HFFc6 (cell line): ENCODE results near the gene PANK1. TPM values are rescaled to one million over a fixed set of nuclear protein-coding genes. Genes with fewer than 3 reads are reported as not detected.

ENCODE experiments used
- DNase-seq: peaks from one replicate; pipeline ENCODE4 v3.0.0-alpha.2; 2018
- H3K27ac Mint-ChIP-seq: 2 replicates; pipeline ENCODE4 v1.8.0; 2020; ENCODE audit warnings: mild to moderate bottlenecking, mixed read lengths
- H3K27me3 Mint-ChIP-seq: 2 replicates; pipeline ENCODE4 v1.8.0; 2021; ENCODE audit warnings: mild to moderate bottlenecking, moderate library complexity, mixed read lengths; ENCODE audit not compliant: insufficient read depth
- H3K36me3 Mint-ChIP-seq: 2 replicates; pipeline ENCODE4 v1.8.0; 2021; ENCODE audit warnings: low read depth, mixed read lengths
- H3K4me1 Mint-ChIP-seq: 2 replicates; pipeline ENCODE4 v1.8.0; 2020; ENCODE audit warnings: low read depth, mixed read lengths
- H3K4me3 Mint-ChIP-seq: 2 replicates; pipeline ENCODE4 v1.8.0; 2020; ENCODE audit warnings: mild to moderate bottlenecking, moderate library complexity, mixed read lengths
- H3K9me3 Mint-ChIP-seq: 2 replicates; pipeline ENCODE4 v1.8.0; 2020; ENCODE audit warnings: mild to moderate bottlenecking, mixed read lengths
- CTCF ChIP-seq: fragments of 200-600 bp; sonication (generic); IDR thresholded peaks from 2 replicates; pipeline ENCODE4 v1.5.0; 2021; ENCODE audit warnings: antibody characterized with exemption, mild to moderate bottlenecking
- long read RNA-seq: library from polyadenylated mRNA; unstranded; transcript quantifications from one replicate; pipeline ENCODE4 v2.0.0, GENCODE V29; 2019
- total RNA-seq, 6 experiments: library from RNA; stranded (reverse); fragmentation: NEBNext Ultra II Directional; extraction: Animal tissue kit (Norgen Biotek cat#: 25700); gene quantifications; 2 replicates in 1 of 6; 3 replicates in 5 of 6; pipeline ENCODE4 v1.2.3, GENCODE V29; 2021

Gene PANK1
- total RNA-seq, result 1 to 10 TPM; 3.8 to 4.7 (median 4.3) TPM
- long read RNA-seq, partial matches to known transcripts, result 0 of 1 reads
- long read RNA-seq, other reads (novel, unspliced or antisense), result 1 of 1 reads

DNA sequence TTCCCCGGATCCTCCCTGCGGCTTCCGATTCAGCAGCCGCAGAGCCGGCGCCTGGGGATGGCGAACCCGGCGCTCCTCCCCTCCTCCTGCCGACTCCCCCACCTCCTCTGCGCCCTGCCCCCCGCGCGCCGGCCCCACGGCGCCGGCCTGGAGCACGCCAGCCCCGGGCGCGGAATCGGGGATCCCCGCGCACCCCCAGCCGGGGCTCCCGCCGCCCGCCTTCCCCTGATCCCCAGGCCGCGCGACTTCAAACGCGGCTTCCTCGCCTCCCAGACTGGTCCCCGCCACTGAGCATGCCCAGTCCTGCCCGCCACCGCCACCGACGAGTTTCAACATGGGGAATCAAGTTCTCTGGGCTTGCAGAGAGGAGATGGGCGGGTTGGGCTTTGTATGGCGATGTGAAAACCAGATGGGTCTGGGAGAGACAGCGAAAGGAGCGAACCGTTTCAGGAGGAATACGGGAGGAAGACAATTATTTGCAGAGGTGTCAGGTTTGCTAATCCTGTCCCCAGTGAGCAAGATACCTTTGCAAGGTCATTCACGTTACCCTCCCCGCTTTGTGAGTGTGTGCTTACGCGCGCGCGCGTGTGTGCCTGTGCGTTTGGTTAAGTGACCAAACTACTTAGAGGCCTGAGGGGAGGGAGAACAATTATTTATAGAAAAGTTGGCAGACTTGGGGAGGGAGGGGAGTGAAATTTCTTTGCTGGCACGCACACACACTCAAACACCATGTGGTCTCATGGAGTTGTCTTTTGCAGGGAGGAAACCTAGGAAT lies at the start of gene PANK1:
Gene PANK1, minus strand, starts transcription at position 276 of the 775 bp plus-strand sequence. CDS start 351 bp downstream, outside the sequence.
- TF ChIP-seq CTCF, result no peak
- Mint-ChIP-seq H3K27me3 (peaks cover 3% of the 10 kb centered on the region), H3K9me3 (peaks cover 6% of the 10 kb centered on the region; the same call in 1 of the 2 replicates), H3K4me3 (no peak within 1 kb of the TSS; the same call in 1 of the 2 replicates), H3K27ac (peak within 1 kb of the TSS; percentile 79), H3K4me1 (peaks cover 10% of the 10 kb centered on the region), H3K36me3 (no peaks in the 10 kb centered on the region)
- DNase-seq, result peak; percentile 73

- TF ChIP-seq CTCF, result no peak
- no peak for DNase-seq
- Mint-ChIP-seq H3K4me3 (no peak overlapping the region), H3K36me3 (no peaks in the 10 kb centered on the region), H3K27me3 (no peaks in the 10 kb centered on the region), H3K4me1 (no peaks in the 10 kb centered on the region), H3K9me3 (no peaks in the 10 kb centered on the region), H3K27ac (no peak overlapping the region)
These were observed 48.1 kb upstream of the PANK1 start for GRCh38 chr10:89693176-89693575.

DNA sequence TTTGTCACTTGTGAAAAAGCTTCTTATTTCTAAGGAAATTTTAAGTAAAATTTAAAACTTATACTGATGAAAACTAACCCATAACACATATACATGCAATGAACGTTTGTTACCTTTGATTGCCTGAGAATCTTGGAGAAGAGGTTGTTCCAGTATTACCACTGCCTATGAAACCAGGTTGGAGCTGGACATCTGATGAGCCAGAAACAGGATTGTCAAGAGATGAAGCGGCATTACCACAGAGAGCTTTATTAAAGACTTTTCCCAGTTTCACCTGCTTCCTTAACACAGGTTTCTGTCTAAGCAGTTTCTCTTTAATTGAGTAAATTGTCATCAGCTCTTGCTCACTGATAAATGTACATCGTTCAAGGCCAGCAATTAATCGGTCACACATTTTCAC lies 47.4 kb upstream of the PANK1 start:
- Mint-ChIP-seq H3K27ac (no peak overlapping the region), H3K27me3 (no peaks in the 10 kb centered on the region), H3K9me3 (no peaks in the 10 kb centered on the region), H3K4me1 (no peaks in the 10 kb centered on the region), H3K4me3 (no peak overlapping the region), H3K36me3 (no peaks in the 10 kb centered on the region)
- DNase-seq, result no peak
- TF ChIP-seq CTCF, result no peak

DNA sequence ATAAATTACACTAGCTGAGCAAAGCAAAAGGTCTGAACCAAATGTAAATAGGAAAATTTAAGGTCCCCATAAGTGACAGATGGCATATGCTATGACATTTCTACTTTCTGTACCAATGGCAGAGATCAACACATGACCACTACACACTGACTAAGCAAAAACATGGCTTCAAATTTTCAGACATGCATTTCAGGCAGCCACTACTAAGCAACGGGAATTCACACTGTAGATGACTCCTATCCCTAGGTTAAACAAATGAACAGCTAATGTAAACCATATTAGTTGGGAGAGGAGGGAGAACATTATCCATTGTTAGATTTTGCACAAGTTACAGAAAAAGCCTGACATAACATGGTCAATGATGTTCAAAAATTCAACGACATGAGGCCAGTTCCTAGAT lies 45.0 kb upstream of the PANK1 start:
- Mint-ChIP-seq H3K9me3 (no peaks in the 10 kb centered on the region), H3K36me3 (no peaks in the 10 kb centered on the region), H3K4me1 (no peaks in the 10 kb centered on the region), H3K27ac (no peak overlapping the region), H3K27me3 (no peaks in the 10 kb centered on the region), H3K4me3 (no peak overlapping the region)
- no peak for TF ChIP-seq CTCF
- DNase-seq, result no peak

- Mint-ChIP-seq H3K27me3 (no peaks in the 10 kb centered on the region), H3K36me3 (no peaks in the 10 kb centered on the region), H3K27ac (no peak overlapping the region), H3K4me1 (peaks cover 6% of the 10 kb centered on the region), H3K9me3 (no peaks in the 10 kb centered on the region), H3K4me3 (no peak overlapping the region)
- TF ChIP-seq CTCF, result no peak
- no peak for DNase-seq
These were observed 40.9 kb upstream of the PANK1 start for GRCh38 chr10:89685936-89686335.
